PC-3 (cell line): ENCODE results near the gene PTH2. TPM values are rescaled to one million over a fixed set of nuclear protein-coding genes. Genes with fewer than 3 reads are reported as not detected.
"Not testable (repeated sequence)": the region's sequence is repeated elsewhere in the genome, so short reads cannot be mapped to it uniquely, and the experiment has no call there.

Experiments used
- ATAC-seq: fragments of 200-7000 bp; cut with Tn5 transposase; 2 replicates; pipeline ENCODE4 v1.9.1; 2020; ENCODE audit warnings: mild to moderate bottlenecking, moderate library complexity
- BruUV-seq: library from RNA; stranded (reverse); fragments of 400-500 nt; replicated peaks from 2 replicates; lab custom pipeline; 2021; lab: Mats Ljungman, UMichigan
- CTCF ChIA-PET: fragments of 300-600 bp; sonication (Branson Sonifier 250); formaldehyde crosslinking; loops from one replicate; lab custom pipeline; 2022; ENCODE audit warnings: antibody characterized with exemption; lab: Charles Lee
- POLR2A ChIA-PET: fragments of 300-600 bp; sonication (Branson Sonifier 250); formaldehyde crosslinking; loops from one replicate; lab custom pipeline; 2022; ENCODE audit warnings: antibody characterized with exemption; ENCODE audit not compliant: unreplicated experiment; lab: Charles Lee
- DNase-seq: peaks from one replicate; pipeline ENCODE4 v3.0.0-alpha.2; 2015
- H2AFZ ChIP-seq: fragments of 300-600 bp; sonication (generic); 2 replicates; pipeline ENCODE4 v1.6.0; 2016; ENCODE audit warnings: antibody characterized with exemption, low read length
- H3F3A ChIP-seq: fragments of 300-600 bp; sonication (generic); one replicate; pipeline ENCODE4 v1.6.0; 2017; ENCODE audit warnings: antibody characterized with exemption, low read length, control low read depth, mild to moderate bottlenecking; ENCODE audit not compliant: unreplicated experiment
- H3K27ac ChIP-seq: fragments of 300-600 bp; sonication (generic); 2 replicates; pipeline ENCODE4 v1.5.1; 2016; ENCODE audit warnings: mild to moderate bottlenecking, low read length
- H3K27me3 ChIP-seq: fragments of 300-600 bp; sonication (generic); 2 replicates; pipeline ENCODE4 v1.6.1; 2016; ENCODE audit warnings: low read length, mixed read lengths
- H3K36me3 ChIP-seq: fragments of 300-600 bp; sonication (generic); 2 replicates; pipeline ENCODE4 v1.6.1; 2016; ENCODE audit warnings: low read depth, mixed run types, low read length, mixed read lengths
- H3K4me1 ChIP-seq: fragments of 300-600 bp; sonication (generic); 2 replicates; pipeline ENCODE4 v1.5.1; 2016; ENCODE audit warnings: low read length; ENCODE audit not compliant: insufficient read depth
- H3K4me2 ChIP-seq: fragments of 300-600 bp; sonication (generic); 2 replicates; pipeline ENCODE4 v1.6.0; 2016; ENCODE audit warnings: low read length
- H3K4me3 ChIP-seq: fragments of 300-600 bp; sonication (generic); 2 replicates; pipeline ENCODE4 v1.5.1; 2016; ENCODE audit warnings: mild to moderate bottlenecking, low read length, mixed read lengths
- H3K79me2 ChIP-seq: fragments of 300-600 bp; sonication (generic); 2 replicates; pipeline ENCODE4 v1.6.1; 2017; ENCODE audit warnings: low read length, mixed read lengths
- H3K9ac ChIP-seq: fragments of 300-600 bp; sonication (generic); 2 replicates; pipeline ENCODE4 v1.6.0; 2016; ENCODE audit warnings: mild to moderate bottlenecking, low read length
- H3K9me2 ChIP-seq: fragments of 300-600 bp; sonication (generic); replicated peaks from 2 replicates; pipeline ENCODE4 v1.6.1; 2016; ENCODE audit warnings: mixed run types, low read length, mixed read lengths
- H3K9me3 ChIP-seq: fragments of 300-600 bp; sonication (generic); 2 replicates; pipeline ENCODE4 v1.6.1; 2016; ENCODE audit warnings: low read length, mixed read lengths
- H4K20me1 ChIP-seq: fragments of 300-600 bp; sonication (generic); 2 replicates; pipeline ENCODE4 v1.6.1; 2016; ENCODE audit warnings: low read length, mixed read lengths
- CTCF ChIP-seq: fragments of 300-600 bp; sonication (generic); conservative IDR thresholded peaks from 2 replicates; pipeline ENCODE4 v1.5.1; 2017; ENCODE audit warnings: antibody characterized with exemption, low read depth, mild to moderate bottlenecking, low read length
- EZH2 ChIP-seq: fragments of 300-600 bp; sonication (generic); IDR thresholded peaks from one replicate; pipeline ENCODE4 v1.6.1; 2017; ENCODE audit warnings: antibody characterized with exemption, mild to moderate bottlenecking, low read length; ENCODE audit not compliant: unreplicated experiment
- EZH2phosphoT487 ChIP-seq: fragments of 300-600 bp; sonication (generic); IDR thresholded peaks from 2 replicates; pipeline ENCODE4 v1.6.1; 2018; ENCODE audit warnings: mild to moderate bottlenecking, antibody characterized with exemption, low read length, borderline replicate concordance
- intact Hi-C: fragments of 100-400 bp; cut with micrococcal nuclease; formaldehyde crosslinking; loops from 2 replicates; pipeline ENCODE4 v1.9.0; 2023
- total RNA-seq: library from RNA; depleted of rRNA; stranded (reverse); fragments of >200 nt; gene quantifications from 2 replicates; pipeline ENCODE4 v1.2.3, GENCODE V29; 2014

Gene PTH2
- total RNA-seq, 1 experiment from 2014 or later: not detected

- ATAC-seq: no peak
- no peak for DNase-seq
- no peak for TF ChIP-seq CTCF
- TF ChIP-seq EZH2: no peak
- no peak for TF ChIP-seq EZH2phosphoT487
- H3K4me3 ChIP-seq: no peak overlapping the region
- H3K79me2 ChIP-seq: no peaks in the 10 kb centered on the region
- no peak overlapping the region for H3K9ac ChIP-seq
- no peaks in the 10 kb centered on the region for H4K20me1 ChIP-seq
- intact Hi-C loops: no loop called here
- ChIA-PET POLR2A (no interaction called here), CTCF (no interaction called here)
- no peaks in the 10 kb centered on the region for H3K27me3 ChIP-seq
- H3K4me2 ChIP-seq: no peak overlapping the region
- no TSS peak for BruUV-seq
- no peak overlapping the region for H2AFZ ChIP-seq
- no peaks in the 10 kb centered on the region for H3F3A ChIP-seq
- no peaks in the 10 kb centered on the region for H3K36me3 ChIP-seq
- H3K9me2 ChIP-seq: no peaks in the 10 kb centered on the region
- H3K4me1 ChIP-seq: no peaks in the 10 kb centered on the region
- no peaks in the 10 kb centered on the region for H3K9me3 ChIP-seq
- no peak overlapping the region for H3K27ac ChIP-seq
Measured at GRCh38 chr19:49462492-49462891, 39.3 kb upstream of the PTH2 start.

DNA sequence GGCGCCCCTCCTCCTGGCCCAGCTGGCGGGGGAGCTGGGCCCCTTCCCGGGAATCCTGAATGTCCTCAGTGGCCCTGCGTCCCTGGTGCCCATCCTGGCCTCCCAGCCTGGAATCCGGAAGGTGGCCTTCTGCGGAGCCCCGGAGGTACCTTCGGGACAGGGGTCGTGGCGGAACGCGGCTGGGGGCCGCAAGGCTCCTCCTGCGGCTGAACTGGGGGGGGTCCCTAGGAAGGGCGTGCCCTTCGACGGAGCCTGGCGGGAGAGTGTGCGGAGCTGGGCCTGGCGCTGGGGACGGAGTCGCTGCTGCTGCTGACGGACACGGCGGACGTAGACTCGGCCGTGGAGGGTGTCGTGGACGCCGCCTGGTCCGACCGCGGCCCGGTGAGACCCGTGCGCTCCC is 38.4 kb upstream of the PTH2 start:
- H3K4me2 ChIP-seq: no peak overlapping the region
- no peaks in the 10 kb centered on the region for H3F3A ChIP-seq
- DNase-seq (no peak), ATAC-seq (no peak)
- H3K4me1 ChIP-seq: no peaks in the 10 kb centered on the region
- no peaks in the 10 kb centered on the region for H3K27me3 ChIP-seq
- no peak overlapping the region for H3K27ac ChIP-seq
- H3K9me3 ChIP-seq: no peaks in the 10 kb centered on the region
- H3K79me2 ChIP-seq: no peaks in the 10 kb centered on the region
- ChIA-PET POLR2A (no interaction called here), CTCF (no interaction called here)
- no peaks in the 10 kb centered on the region for H4K20me1 ChIP-seq
- no peaks in the 10 kb centered on the region for H3K36me3 ChIP-seq
- H3K4me3 ChIP-seq: no peak overlapping the region
- H3K9ac ChIP-seq: no peak overlapping the region
- TF ChIP-seq EZH2: no peak
- no peak for TF ChIP-seq EZH2phosphoT487
- TF ChIP-seq CTCF: no peak
- no peak overlapping the region for H2AFZ ChIP-seq
- intact Hi-C loops: no loop called here
- no peaks in the 10 kb centered on the region for H3K9me2 ChIP-seq
- no TSS peak for BruUV-seq

DNA sequence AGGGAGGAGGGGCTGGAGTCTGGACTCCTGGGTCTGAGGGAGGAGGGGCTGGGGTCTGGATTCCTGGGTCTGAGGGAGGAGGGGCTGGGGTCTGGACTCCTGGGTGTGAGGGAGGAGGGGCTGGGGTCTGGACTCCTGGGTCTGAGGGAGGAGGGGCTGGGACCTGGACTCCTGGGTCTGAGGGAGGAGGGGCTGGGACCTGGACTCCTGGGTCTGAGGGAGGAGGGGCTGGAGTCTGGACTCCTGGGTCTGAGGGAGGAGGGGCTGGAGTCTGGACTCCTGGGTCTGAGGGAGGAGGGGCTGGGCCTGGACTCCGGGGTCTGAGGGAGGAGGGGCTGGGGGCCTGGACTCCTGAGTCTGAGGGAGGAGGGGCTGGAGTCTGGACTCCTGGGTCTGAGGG is 37.9 kb upstream of the PTH2 start:
- H3K79me2 ChIP-seq, H4K20me1 ChIP-seq, H3K4me1 ChIP-seq, intact Hi-C loops, H3K9me3 ChIP-seq, H3K9me2 ChIP-seq, H3K9ac ChIP-seq, BruUV-seq, H3F3A ChIP-seq, H2AFZ ChIP-seq, H3K27ac ChIP-seq, POLR2A ChIA-PET, DNase-seq, H3K36me3 ChIP-seq, H3K4me2 ChIP-seq, ATAC-seq, H3K27me3 ChIP-seq, H3K4me3 ChIP-seq: not testable (repeated sequence)
- CTCF ChIA-PET: interaction anchor here (0.6 kb wide), 1 partner anchor 12 kb away, joined by 4 read pairs; no protein-coding TSS in a partner anchor
